NB4 (cell line): ENCODE measurements around the gene SLC9A4.

ENCODE experiments used
- CTCF ChIP-seq: IDR thresholded peaks from one replicate; pipeline ENCODE4 v1.5.1; 2012; ENCODE audit warnings: low read depth, low read length
- MAX ChIP-seq: IDR thresholded peaks from 2 replicates; pipeline ENCODE4 v1.6.1; 2011; ENCODE audit warnings: low read depth, low read length
- MYC ChIP-seq: IDR thresholded peaks from 2 replicates; pipeline ENCODE4 v1.6.1; 2011; ENCODE audit warnings: low read depth, low read length
- POLR2A ChIP-seq: IDR thresholded peaks from 2 replicates; pipeline ENCODE4 v1.6.1; 2011; ENCODE audit warnings: mild to moderate bottlenecking; ENCODE audit not compliant: insufficient read length; ENCODE audit errors: extremely low read depth

GRCh38 chr2:102504833-102505232 lies 31.8 kb downstream of the SLC9A4 start:
- TF ChIP-seq CTCF (no peak), MAX (no peak), POLR2A (no peak), MYC (no peak)
